HG03060 (cell line): ENCODE results near the gene RASEF.

Source experiments
- ATAC-seq: cut with Tn5 transposase; IDR thresholded peaks from one replicate; pipeline ENCODE4 v1.9.1; 2021; ENCODE audit warnings: low read depth, moderate number of reproducible peaks; ENCODE audit not compliant: unreplicated experiment

RASEF gene

DNA sequence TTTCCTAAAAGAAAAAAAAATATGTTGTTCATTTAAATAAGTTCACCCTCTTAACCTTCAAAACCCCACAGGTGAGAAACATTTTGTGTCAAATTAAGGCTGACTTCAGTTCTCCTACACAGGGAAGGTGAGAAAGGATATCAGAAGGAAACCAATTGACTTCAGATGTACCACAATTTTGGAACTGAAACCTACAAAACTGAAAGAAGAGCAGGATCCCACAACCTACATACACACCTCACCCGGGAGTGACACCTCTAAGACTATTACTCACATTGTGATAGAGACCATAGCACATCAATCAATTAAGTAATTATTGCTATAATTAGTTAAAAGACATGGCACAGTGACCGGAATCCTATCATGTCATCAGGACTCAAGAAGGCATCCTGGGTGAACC is 47.0 kb downstream of the RASEF start:
- ATAC-seq = no peak

DNA sequence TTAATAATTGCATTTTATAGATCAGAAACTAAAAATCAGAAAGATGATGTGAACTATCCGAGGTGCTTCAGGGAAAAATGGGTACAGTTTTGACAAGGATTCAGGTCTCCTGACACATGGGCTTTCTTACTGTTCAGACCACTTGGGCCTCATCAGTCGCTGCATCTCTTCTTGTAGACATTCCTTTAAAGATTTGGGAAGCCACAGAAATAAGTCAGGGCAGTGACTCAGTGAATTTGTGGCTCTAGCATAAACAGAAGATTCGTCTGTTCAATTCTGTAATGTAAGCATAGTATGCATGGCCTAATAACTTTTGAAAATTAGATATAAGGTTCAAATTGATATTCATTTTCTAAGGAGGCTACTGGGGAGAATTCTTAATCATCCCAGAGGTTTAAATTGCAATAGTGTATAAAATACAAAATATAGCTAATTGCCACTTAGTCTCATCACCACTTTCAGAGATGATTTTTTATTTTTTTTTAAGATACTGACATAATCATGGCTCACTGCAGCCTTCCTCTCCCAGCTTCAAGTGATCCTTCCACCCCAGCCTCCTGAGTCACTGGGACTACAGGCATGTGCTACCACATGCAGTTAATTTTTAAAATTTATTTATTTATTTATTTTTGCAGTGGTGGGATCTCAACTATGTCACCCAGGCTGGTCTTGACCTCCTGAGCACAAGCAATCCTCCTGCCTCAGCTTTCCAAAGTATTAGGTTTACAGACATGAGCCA is 48.9 kb downstream of the RASEF start:
- no peak for ATAC-seq

DNA sequence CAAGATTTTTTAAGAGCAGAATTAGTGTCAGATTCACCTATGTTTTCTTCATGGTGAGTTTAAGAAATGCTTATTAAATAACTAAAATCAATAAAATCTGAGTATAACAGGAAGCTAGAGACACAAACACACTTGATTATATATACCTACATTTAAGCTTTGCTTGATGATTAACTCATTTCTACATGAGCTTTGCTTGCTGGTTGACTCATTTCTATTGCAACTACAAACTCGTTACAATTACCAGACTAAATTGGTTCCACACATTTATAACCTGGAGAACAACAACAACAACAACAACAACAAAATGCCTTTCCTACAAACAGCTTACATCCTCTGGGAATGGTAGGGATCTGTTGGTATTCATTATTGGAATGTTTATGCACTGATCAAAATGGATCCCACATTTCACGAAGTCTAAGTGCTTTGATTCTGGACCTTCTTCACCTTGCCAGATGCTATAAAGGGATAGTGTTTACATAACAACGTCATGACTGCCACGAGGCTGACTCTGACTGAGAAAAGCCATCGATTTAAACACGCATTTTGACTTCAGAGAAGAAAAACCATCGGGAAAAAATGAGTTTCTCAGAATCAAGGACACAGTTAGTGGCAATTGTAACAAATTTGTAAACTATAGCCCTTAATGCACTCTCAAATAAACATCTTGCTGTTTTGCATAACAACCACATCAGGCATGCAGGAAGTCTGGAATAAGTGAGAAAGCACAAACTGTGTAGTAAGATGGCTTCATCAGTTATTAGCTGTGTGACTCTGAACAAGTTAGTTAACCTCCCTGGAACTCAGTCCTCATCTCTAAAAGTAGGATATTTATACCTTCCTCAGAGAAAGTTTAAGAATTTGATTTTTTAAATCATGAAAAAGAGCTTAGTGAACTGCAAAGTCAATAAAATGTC is 49.8 kb downstream of the RASEF start:
- no peak for ATAC-seq

DNA sequence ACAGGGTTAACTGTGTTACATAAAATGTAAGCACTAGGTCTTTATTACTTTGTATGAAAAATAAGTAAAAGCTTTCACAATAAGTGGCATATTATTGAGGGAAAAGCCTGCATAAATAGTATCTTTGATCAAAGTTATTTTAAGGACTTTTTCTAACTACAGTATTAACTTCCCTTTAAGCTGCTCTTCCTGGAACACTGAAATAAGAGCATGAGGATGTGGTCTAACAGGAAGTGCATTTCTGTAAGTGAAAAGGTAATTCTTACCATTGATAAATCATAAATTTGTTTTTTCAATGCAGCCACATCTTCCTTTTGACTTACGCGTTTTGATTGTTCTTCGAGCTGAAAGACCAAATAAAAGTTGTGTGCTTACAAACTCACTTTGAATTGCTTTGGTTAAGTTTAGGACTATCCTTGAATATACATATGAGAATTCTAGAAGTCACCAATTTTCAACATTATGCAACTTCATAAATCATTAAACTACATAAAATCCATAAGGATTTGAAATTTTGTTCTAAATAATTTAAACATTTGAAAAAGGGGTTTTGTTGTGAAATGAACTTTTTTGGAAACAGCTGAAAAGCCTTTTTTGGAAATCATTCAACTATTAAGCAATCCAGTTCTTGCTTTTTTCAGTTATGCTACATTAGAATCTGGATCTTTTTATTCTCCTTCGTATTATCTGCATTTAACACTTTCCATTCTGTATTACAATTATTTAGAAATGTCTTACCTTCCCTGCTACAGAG is 50.6 kb downstream of the RASEF start:
- no peak for ATAC-seq

DNA sequence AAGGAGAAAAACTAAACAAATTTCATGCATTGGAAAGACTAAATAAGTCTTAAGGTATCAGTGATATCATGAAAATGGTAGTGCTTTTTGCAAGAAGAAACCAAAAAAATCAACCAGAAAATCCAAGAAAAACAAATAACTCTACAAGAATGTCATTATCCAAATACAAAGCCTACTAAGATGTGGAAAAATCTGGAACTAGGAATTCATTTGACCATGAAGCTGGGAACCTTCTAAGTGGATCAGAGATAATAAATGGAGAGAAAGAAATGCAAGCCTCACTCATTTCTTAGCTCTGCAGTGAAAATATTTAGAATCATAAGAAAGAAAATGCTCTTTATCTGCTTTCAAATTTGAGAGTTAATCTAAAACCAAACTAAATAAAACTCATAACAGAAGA is 51.3 kb downstream of the RASEF start:
- ATAC-seq = no peak

DNA sequence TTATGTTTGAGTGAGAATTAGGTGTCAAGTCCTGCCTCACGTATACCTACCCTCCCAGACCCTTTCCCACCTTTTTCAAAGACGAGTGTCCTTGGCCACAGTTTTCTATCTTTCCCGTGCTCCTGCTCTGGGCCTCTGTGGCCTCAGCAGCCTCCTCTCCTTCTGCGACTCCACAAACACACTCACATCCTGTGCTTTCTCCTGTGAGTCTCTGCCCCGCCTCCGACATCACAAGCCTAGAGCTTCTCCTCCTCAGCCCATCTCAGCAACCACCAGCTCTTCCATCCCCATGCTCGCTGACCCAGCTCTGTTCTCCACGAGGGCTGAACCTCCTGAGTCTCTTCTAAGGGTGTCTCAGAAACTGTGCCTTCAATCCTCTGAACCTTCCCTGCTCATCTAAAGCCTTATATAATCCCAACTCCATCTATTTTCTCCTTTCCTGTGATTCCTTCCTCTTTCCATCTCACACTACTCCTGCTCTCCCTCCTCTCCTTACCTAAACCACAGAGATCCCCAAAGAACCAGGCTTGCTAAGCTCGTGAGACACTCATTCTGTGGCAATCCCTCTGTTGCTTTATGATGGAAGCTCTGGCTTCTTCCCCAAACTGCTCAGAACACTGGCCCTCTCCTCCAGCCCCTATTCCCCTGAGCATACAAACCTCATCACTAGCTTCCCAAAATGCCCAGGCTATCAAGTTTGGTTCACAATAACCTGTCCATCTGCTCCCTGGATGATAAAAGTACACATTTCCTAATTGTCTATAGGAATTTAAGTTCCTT is 55.2 kb downstream of the RASEF start:
- no peak for ATAC-seq

DNA sequence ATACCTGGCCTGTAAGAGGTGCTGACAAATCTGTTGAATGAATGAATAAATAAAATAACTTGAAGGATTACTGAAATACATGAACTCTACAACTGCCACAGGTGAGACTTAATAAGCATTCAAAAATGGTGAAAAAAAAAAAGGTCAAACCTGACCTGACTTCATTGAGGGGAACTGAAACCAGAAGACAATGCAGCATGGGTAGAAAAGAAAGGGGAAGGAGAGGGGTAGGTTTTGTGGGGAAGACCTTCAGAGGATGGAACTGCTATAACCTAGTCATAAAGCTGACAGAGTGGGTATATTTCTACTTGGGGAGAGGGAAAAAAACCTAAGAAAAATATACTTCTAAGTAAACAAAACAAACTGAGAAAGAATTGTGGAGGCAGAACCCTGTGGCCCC is 56.6 kb downstream of the RASEF start:
- ATAC-seq = peak; percentile 64

DNA sequence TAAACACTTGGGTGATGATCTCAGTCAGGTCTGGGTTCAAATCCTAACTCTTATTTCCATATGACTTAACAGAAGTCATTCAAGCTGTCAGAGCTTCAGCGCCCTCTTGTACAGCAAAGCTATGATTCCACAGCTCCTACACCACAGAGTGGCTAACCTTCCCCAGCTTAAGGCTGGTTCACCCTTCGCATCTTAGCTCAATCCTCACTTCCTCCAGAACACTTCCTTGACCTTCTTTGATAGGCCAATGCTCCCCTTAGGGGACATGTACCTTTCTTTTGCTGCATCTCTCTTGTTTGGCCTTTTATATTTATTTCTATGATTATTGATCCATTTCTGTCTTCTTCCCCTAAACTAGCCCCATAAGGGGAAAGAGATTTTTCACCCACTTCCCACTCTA is 57.0 kb downstream of the RASEF start:
- ATAC-seq = no peak

DNA sequence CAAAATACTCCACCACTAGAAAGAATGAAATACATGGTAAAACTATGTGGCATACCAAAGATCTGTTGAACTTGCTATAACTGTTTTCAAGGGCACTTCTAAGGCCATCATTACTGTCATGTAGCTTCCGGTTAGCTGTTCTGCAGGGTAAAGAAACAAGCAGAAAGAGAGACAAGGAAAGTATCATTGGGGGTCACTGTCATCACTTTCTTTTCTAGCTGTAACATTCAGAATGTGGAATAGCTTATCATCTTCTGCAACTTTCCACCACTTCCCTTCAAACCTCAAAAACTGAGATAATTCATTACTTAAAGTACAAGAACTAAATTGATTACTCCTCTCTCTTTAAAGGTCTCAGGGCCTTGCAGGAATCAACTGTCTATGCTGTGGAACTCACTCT is 57.6 kb downstream of the RASEF start:
- ATAC-seq = no peak

DNA sequence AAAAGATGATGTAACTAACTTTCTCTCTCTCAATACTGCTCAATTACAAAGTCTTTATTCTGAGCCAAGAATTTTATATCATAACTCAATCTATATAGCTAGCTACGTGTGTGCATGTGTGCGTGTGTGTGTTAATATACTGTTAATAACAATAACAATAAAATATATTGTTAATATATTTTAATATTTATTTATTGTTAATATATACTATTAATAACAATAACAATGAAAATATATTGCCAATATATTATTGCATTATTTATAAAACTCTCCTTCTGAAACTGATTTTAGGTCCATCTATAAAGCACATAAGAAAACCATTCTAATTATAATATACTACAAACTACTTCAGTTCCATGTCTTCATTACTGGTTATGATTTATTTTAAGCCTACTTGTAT is 60.6 kb downstream of the RASEF start:
- no peak for ATAC-seq

DNA sequence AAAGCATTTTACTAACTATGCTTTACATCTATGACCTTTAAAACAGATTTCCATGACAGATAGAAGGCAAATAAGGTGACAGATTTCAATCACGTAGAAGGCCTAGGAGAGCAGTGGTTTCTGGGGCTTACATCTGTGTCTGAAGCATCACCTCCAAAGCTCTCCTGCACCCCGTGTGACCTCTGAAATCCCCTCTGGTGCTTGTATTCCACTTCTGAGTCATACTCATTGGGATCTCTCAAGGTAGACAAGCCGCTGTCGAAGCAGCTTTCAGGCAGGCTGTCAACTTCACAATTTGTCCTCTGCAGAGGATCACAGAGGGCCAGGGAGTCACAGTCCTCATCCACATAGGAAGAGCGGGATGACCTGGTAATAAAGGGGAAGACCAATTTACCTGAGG is 62.2 kb downstream of the RASEF start:
- ATAC-seq = no peak

DNA sequence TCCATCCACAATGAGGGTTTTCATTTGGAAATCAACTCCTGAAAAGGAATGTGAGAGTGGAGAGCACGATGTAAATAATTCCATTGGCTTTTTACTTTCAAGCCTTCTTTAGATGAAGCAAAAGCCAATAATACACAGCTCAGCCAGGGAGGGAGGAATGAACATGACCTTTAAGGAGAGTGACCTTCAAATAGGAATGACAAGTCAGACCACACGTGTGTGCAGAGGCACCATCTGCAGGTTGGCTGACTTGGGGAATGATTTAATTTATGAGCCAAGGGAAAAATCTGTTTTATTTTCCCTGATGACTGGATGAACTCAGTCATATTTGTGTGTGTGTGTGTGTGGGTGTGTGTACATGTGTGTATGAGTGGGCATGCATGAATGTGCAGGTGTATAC is 64.5 kb downstream of the RASEF start:
- ATAC-seq = no peak

DNA sequence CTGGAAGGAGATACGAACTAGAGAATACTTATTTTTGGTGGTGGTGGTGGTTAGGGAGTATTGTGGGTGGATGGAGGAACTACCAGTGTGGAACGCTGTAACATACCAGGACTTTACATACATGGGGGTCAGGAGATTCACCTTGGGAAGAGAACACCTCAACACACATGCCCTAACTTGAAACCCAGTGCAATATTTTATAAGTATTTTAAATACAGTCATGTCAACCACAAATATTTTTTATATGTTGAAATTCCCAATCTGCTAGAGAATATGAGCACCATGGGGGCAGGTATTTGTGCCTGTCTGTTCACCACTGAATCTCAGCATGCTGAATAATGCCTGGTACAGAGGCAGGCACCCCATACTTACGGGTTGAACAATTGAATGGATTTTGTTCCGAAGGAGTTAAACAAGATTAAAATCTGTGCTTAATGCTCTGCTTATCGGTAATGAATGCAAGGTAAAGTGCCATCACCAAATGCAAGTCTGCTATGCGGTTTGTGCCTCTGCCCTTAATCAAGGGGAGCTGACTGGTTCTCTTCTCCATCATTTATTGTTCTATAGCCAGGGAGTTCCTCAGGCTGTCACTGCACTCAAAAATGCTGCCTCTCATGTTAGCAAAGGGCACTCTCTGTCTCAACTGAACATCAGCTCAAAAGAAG is 65.3 kb downstream of the RASEF start:
- ATAC-seq = no peak

DNA sequence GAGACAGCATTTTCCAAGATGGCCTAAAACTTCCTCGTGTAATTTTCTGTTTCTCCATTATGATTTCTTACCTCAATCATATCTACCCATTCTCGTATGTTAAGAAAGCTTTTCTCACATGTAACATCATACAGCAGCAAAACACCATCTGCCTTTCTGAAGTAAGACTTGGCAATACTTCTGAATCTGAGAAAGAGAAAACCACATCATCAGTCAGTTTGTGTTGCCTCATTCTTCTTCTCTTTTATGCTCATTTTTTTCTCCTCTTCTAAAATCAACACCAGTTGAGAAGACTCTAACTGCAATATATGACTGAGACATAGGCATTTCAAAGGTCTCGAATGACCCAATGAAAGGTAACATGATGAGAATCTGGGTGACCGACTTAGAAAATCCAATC is 66.0 kb downstream of the RASEF start:
- ATAC-seq = no peak

DNA sequence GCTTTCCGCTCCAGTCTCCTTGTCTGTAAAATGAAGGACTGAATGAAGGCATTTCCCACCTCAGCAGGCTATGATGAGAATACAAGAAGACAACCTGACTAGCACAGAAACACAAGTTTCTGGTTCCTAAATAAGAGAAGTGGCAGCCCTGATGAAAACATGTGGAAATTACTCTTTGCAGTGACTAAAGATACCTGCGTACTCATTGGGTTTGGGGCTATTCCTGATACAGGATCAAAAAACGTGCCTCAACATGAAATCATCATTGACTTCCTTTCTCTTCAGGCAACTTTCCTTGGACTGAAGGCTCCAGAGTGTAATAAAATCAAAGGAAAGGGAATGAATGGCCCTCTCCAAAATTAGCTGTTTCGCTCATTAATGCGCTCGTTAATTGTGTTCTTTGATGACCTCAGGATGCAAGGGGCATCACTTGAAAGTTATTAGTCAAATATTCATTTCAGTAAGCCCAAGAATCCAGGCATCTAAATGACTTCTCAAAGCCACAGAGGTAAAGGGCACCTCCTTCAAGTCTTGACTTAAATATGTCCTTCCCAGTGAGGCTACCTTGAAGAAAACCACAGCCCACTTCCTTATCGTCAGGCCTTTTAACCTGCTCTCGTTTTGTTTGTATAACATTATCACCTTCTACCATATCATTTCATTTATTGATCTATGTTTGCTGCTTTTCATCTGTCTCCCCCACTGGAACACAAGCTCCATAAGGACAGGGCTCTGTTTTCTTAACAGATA is 68.9 kb downstream of the RASEF start:
- ATAC-seq = no peak

DNA sequence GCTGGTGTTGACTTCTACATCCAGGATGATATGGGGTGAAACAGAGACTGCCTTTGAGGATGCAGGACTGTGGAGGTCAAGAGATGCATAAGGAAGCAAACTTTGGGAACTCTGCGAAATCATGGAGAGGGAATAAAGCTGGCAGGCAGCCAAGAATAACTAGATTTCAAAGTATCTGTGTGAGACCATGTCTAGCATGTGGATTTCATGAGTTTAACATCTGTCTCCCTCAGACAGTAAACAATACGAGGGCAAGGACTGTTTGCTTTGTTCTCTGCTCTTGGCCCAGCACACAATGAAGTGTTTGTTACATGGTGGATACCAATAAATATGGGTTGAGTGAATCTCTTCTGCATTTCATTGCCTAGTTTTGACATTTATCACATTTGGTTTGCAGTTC is 71.3 kb downstream of the RASEF start:
- ATAC-seq = no peak

DNA sequence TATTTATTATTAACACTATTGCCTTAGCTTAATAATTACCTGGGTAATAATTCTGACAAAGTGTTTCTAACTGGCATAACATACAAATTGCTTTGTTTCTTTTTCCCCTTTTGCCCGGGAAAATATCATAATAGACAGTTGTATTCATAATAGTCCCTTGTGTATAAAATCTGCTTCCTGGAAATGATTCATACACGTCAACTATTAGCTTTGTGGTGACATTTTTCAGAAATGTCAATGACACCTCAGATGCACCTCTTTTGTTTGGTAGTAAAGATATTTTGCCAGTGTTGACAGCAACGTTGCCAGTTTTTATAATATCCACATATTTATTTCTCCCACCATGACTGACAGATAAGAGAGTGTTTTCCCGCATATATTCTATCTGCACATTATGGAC is 73.0 kb downstream of the RASEF start:
- no peak for ATAC-seq

DNA sequence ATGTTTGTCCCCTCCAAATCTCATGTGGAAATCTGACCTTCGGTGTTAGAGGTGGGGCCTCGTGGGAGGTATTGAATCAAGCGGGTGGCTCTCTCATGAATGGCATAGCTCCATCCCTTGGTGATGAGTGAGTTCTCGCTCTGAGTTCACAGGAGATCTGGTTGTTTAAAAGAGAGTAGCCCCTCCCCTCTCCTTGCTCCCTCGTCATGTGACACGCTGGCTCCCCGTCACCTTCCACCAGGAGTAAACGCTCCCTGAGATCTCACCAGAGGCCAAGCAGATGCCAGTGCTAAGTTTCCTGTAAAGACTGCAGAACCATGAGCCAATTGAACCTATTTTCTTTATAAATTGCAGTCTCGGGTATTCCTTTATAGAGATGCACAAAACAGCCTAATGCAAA is 74.5 kb downstream of the RASEF start:
- no peak for ATAC-seq
